GM12873 (cell line): ENCODE measurements around the gene HOOK1.

Source experiments
- TF ChIP-seq, protein P1 (sequence below): IDR thresholded peaks from 2 replicates; pipeline ENCODE4 v1.5.1; 2012; ENCODE audit warnings: low read depth, mild to moderate bottlenecking, moderate library complexity, low read length, control low read depth; ENCODE audit not compliant: insufficient read depth; ENCODE audit errors: missing control alignments

Gene HOOK1

GRCh38 chr1:59804301-59804700 is 10.4 kb upstream of the HOOK1 start:
- TF ChIP-seq, protein P1, sequence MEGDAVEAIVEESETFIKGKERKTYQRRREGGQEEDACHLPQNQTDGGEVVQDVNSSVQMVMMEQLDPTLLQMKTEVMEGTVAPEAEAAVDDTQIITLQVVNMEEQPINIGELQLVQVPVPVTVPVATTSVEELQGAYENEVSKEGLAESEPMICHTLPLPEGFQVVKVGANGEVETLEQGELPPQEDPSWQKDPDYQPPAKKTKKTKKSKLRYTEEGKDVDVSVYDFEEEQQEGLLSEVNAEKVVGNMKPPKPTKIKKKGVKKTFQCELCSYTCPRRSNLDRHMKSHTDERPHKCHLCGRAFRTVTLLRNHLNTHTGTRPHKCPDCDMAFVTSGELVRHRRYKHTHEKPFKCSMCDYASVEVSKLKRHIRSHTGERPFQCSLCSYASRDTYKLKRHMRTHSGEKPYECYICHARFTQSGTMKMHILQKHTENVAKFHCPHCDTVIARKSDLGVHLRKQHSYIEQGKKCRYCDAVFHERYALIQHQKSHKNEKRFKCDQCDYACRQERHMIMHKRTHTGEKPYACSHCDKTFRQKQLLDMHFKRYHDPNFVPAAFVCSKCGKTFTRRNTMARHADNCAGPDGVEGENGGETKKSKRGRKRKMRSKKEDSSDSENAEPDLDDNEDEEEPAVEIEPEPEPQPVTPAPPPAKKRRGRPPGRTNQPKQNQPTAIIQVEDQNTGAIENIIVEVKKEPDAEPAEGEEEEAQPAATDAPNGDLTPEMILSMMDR = no peak

- TF ChIP-seq, protein P1 = no peak
These were observed 9.2 kb upstream of the HOOK1 start for GRCh38 chr1:59805554-59805953.

- TF ChIP-seq, protein P1 = no peak
These were observed 409 bp upstream of the HOOK1 start for GRCh38 chr1:59814180-59814900.

GRCh38 chr1:59815892-59816291 is 1.1 kb downstream of the HOOK1 start:
- TF ChIP-seq, protein P1 = no peak

- TF ChIP-seq, protein P1 = no peak
These were observed 1.6 kb downstream of the HOOK1 start for GRCh38 chr1:59816318-59816878.

- TF ChIP-seq, protein P1 = no peak
These were observed 5.1 kb downstream of the HOOK1 start for GRCh38 chr1:59819566-59820438.

- TF ChIP-seq, protein P1 = no peak
These were observed 12.4 kb downstream of the HOOK1 start for GRCh38 chr1:59827055-59827643.
